Spinal cord (tissue), 10 donors: ENCODE results near the gene IGF2BP3. TPM values are rescaled to one million over a fixed set of nuclear protein-coding genes. Genes with fewer than 3 reads are reported as not detected.

Experiments
- DNase-seq, 6 donors: peaks; one replicate each; pipeline versions ENCODE4 v3.0.0 to v3.0.0-alpha.2; 2013 to 2015; ENCODE audit warnings: low spot score in 6 of 6, low read depth in 4 of 6
- H3K27ac ChIP-seq: one replicate; pipeline ENCODE4 v1.5.1; 2013; ENCODE audit warnings: low read depth, low read length, control low read depth
- H3K27me3 ChIP-seq: one replicate; pipeline ENCODE4 v1.6.1; 2013; ENCODE audit warnings: low read length; ENCODE audit not compliant: control insufficient read depth, insufficient read depth
- H3K36me3 ChIP-seq: one replicate; pipeline ENCODE4 v1.6.1; 2013; ENCODE audit warnings: low read length; ENCODE audit not compliant: control insufficient read depth, insufficient read depth
- H3K4me1 ChIP-seq: one replicate; pipeline ENCODE4 v1.6.1; 2013; ENCODE audit warnings: low read length; ENCODE audit not compliant: control insufficient read depth, insufficient read depth
- H3K4me3 ChIP-seq: one replicate; pipeline ENCODE4 v1.5.1; 2013; ENCODE audit warnings: low read depth, low read length, control low read depth
- H3K9me3 ChIP-seq: one replicate; pipeline ENCODE4 v1.6.1; 2013; ENCODE audit warnings: low read length; ENCODE audit not compliant: control insufficient read depth, insufficient read depth
- WGBS: methylation state at CpG from one replicate; pipeline ENCODE4 v1.1.5; 2013; ENCODE audit warnings: missing lambda C conversion rate; ENCODE audit not compliant: insufficient coverage; 5-methylcytosine and 5-hydroxymethylcytosine counted together
- polyA plus RNA-seq, 2 donors: library from polyadenylated mRNA; unstranded; fragments of 120-200 nt; gene quantifications; one replicate each; pipeline ENCODE4 v1.2.1, GENCODE V29; 2013; ENCODE audit not compliant: insufficient read length in 2 of 2
- total RNA-seq, 2 donors: library from RNA; depleted of rRNA in 1 of 2; stranded (reverse); fragments of 120-200 nt in 1 of 2; fragments of >200 nt in 1 of 2; gene quantifications; one replicate each; pipeline versions ENCODE4 v1.2.3 to v1.2.4, GENCODE V29; 2013 to 2014
- donor health status: healthy.

Gene IGF2BP3
- total and polyA plus RNA-seq, 4 donors = 18.8 to 37.3 (median 25.5) TPM

DNA sequence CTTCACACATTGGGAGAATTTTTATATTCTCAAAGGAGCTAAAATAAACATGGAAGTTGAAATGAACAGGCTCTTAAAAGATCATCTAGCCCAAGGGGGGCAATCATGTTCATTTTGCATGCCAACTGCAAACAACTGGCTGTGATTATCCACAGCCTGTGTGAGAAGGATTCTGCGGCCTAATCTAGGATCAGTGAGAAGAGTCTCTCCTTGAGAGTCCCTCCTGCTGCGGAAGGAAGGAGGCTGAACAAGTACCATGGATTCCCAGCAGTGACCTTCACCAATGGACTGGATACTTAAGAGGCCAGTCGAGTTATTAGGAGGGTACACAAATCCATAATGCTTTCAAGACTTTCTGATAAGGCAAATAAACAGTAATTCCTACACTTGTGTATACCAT is 76.7 kb downstream of the IGF2BP3 start:
- H3K4me3 ChIP-seq = no peak overlapping the region
- DNase-seq = no peak
- no peak overlapping the region for H3K27ac ChIP-seq
- H3K36me3 ChIP-seq = no peaks in the 10 kb centered on the region
- H3K4me1 ChIP-seq = no peaks in the 10 kb centered on the region
- no peaks in the 10 kb centered on the region for H3K9me3 ChIP-seq
- H3K27me3 ChIP-seq = no peaks in the 10 kb centered on the region
- WGBS = 86% methylated on average over 2 of the region's 3 CpGs

DNA sequence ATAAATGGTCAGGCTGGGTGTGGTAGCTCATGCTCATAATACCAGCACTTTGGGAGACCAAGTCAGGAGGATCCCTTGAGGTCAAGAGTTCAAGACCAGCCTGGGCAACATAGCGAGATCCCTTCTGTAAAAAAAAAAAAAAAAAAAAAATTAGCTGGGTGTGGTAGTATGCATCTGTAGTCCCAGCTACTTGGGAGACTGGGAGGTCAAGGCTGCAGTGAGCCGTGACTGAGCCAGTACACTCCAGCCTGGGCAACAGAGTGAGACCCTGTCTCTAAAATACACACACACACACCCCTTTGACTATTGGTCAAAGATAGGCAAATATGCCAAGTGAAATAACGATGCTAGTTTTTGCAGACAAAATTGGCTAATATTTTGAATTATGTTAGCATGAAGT is 80.6 kb downstream of the IGF2BP3 start:
- no peak for DNase-seq
- Histone ChIP-seq H3K4me3 (no peak overlapping the region), H3K27ac (no peak overlapping the region), H3K9me3 (no peaks in the 10 kb centered on the region), H3K36me3 (no peaks in the 10 kb centered on the region), H3K27me3 (no peaks in the 10 kb centered on the region), H3K4me1 (no peaks in the 10 kb centered on the region)
- WGBS = 100% methylated on average over 1 of the region's 3 CpGs

DNA sequence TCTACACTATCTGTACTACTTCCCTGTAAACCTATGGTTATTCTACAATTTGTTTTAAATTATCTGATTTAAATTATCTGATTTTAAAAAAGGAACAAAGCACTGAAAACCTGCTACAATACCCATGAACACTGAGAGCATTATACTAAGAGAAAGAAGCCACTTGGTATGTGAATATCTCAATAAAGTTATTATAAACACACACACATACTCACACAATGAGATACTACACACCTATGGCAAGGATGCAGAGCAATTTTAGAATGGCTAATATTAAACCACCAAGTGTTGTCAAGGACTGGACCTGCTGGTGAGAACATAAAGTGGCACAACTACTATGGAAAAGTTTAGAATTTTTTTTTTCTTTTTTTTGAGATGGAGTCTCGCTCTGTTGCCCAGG is 82.7 kb downstream of the IGF2BP3 start:
- no peaks in the 10 kb centered on the region for H3K27me3 ChIP-seq
- H3K9me3 ChIP-seq = no peaks in the 10 kb centered on the region
- no peaks in the 10 kb centered on the region for H3K4me1 ChIP-seq
- no peak for DNase-seq
- H3K27ac ChIP-seq = no peak overlapping the region
- no peaks in the 10 kb centered on the region for H3K36me3 ChIP-seq
- WGBS = no CpG with 5 or more reads among the region's 1 CpG
- H3K4me3 ChIP-seq = no peak overlapping the region

GRCh38 chr7:23385140-23385539 is 85.2 kb downstream of the IGF2BP3 start:
- no peak overlapping the region for H3K4me3 ChIP-seq
- DNase-seq = no peak
- H3K4me1 ChIP-seq = no peaks in the 10 kb centered on the region
- H3K27me3 ChIP-seq = no peaks in the 10 kb centered on the region
- H3K36me3 ChIP-seq = no peaks in the 10 kb centered on the region
- no peaks in the 10 kb centered on the region for H3K9me3 ChIP-seq
- no peak overlapping the region for H3K27ac ChIP-seq
- WGBS = no CpG with 5 or more reads among the region's 1 CpG

- H3K9me3 ChIP-seq = no peaks in the 10 kb centered on the region
- no CpG with 5 or more reads among the region's 2 CpGs for WGBS
- DNase-seq = no peak
- no peaks in the 10 kb centered on the region for H3K27me3 ChIP-seq
- no peak overlapping the region for H3K27ac ChIP-seq
- no peak overlapping the region for H3K4me3 ChIP-seq
- no peaks in the 10 kb centered on the region for H3K36me3 ChIP-seq
- no peaks in the 10 kb centered on the region for H3K4me1 ChIP-seq
These were observed 87.1 kb downstream of the IGF2BP3 start for GRCh38 chr7:23383225-23383624.

GRCh38 chr7:23380961-23381360 is 89.3 kb downstream of the IGF2BP3 start:
- no peaks in the 10 kb centered on the region for H3K36me3 ChIP-seq
- H3K27me3 ChIP-seq = no peaks in the 10 kb centered on the region
- no peaks in the 10 kb centered on the region for H3K4me1 ChIP-seq
- H3K9me3 ChIP-seq = no peaks in the 10 kb centered on the region
- no peak overlapping the region for H3K27ac ChIP-seq
- no CpG with 5 or more reads among the region's 3 CpGs for WGBS
- H3K4me3 ChIP-seq = no peak overlapping the region
- DNase-seq = no peak

DNA sequence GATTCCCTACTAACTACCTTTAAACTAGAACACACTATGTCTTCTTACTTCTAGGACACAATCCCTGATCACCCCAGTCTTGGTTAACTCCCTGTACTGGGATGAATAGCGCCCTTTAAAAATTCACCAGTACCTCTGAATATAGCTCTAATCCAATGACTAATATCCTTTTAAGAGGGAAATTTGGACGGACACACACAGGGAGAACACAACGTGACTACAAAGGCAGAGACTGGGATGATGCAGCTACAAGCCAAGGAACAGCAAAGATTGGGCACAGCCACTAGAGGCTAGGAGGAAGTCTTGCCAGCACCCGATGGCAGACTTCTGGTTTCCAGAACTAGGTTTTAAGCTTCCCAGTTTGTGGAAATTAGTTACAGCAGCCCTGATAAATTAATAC is 89.7 kb downstream of the IGF2BP3 start:
- WGBS = 66% methylated on average over 3 of the region's 4 CpGs
- H3K36me3 ChIP-seq = no peaks in the 10 kb centered on the region
- no peak overlapping the region for H3K4me3 ChIP-seq

DNA sequence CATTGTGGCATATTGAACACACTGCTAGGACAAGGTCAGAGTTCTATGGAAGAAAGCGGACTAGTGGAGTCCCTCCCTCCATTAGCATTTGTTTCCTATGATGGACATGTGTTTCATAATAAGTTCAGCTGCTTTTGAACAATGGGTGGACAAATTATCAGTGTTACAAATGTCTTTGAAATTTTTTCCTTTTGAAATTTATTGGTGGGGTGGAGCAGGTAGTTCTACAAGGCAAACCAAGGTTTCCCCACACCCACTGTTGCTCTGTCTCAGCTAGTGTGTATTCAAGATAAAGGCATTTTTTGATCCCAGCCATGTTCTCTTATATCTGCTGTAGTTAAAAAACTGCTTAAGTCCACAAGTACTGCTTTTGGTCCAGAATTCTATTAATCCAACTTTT is 91.3 kb downstream of the IGF2BP3 start:
- DNase-seq = no peak
- no peak overlapping the region for H3K27ac ChIP-seq
- no CpG with 5 or more reads among the region's 1 CpG for WGBS

More for the DNA sequence above, 89.7 kb downstream of the IGF2BP3 start:
- Histone ChIP-seq H3K9me3 (no peaks in the 10 kb centered on the region), H3K27ac (no peak overlapping the region), H3K4me1 (no peaks in the 10 kb centered on the region), H3K27me3 (no peaks in the 10 kb centered on the region)
- no peak for DNase-seq

DNA sequence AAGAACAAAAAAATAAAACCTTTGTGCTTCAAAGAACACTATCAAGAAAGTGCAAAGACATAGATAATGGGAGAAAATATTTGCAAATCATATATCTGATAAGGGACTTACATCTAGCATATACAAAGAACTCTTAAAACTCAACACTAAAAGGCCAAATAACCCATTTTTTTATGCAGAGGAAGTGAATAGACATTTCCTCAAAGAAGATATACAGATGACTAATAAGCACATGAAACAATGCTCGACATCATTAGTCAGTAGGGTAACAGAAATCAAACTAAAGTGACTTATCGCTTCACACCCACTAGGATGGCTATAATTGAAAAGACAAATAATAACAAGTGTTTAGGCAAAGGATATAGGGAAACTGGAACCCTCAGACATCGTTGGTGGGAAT is 93.2 kb downstream of the IGF2BP3 start:
- H3K4me3 ChIP-seq = no peak overlapping the region
- peaks cover 3% of the 10 kb centered on the region for H3K4me1 ChIP-seq
- H3K27ac ChIP-seq = no peak overlapping the region
- no CpG with 5 or more reads among the region's 3 CpGs for WGBS
- DNase-seq = no peak
- no peaks in the 10 kb centered on the region for H3K9me3 ChIP-seq
- no peaks in the 10 kb centered on the region for H3K36me3 ChIP-seq
- no peaks in the 10 kb centered on the region for H3K27me3 ChIP-seq

More for the DNA sequence above, 91.3 kb downstream of the IGF2BP3 start:
- Histone ChIP-seq H3K36me3 (no peaks in the 10 kb centered on the region), H3K4me3 (no peak overlapping the region), H3K9me3 (no peaks in the 10 kb centered on the region), H3K4me1 (peaks cover 3% of the 10 kb centered on the region), H3K27me3 (no peaks in the 10 kb centered on the region)

DNA sequence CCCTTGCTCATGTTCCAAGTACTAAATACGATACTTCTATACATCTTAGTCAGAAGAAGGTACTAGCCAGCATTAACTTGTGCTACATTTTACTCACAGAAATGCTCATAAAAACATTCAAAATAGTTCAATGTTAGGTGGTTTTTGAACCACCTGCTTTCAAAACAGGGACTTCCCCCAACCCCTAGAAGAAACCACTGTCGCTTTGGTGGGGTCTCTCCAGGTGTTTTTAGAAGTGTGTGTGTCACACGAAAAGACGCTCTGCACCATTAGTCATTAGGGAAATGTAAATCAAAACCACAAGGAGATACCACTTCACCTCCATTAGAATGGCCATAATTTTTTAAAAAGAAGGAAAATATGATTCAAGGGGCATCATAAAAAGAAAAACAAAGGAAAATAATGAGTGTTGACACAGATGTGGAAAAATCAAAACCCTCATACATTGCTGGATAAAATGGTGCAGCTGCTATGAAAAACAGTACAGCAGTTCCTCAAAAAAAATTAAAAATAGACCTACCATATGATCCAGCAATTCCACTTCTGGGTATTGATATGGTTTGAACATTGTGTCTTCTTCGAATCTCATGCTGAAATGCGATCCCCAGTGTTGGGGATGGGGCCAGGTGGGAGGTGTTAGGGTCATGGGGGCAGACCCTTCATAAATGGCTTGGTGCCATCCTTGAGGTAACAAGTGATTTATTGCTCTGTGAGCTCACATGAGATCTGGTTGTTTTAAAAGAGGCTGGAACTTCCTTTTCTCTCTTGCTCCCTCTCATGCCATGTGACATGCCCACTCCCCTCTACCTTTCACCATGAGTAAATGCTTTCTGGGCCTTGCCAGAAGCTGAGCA is 96.9 kb downstream of the IGF2BP3 start:
- no peak for DNase-seq
- Histone ChIP-seq H3K27ac (no peak overlapping the region), H3K27me3 (no peaks in the 10 kb centered on the region), H3K4me1 (peaks cover 3% of the 10 kb centered on the region), H3K9me3 (no peaks in the 10 kb centered on the region), H3K4me3 (no peak overlapping the region), H3K36me3 (no peaks in the 10 kb centered on the region)
- WGBS = 76% methylated on average over 2 of the region's 6 CpGs
